Rectal smooth muscle tissue (tissue), 1 donor: ENCODE results near the gene ZC3H7B.

Source experiments
- H3K27ac ChIP-seq: one replicate; pipeline ENCODE4 v1.7.0; 2013; ENCODE audit warnings: low read depth, low read length, inconsistent platforms
- H3K27me3 ChIP-seq: one replicate; pipeline ENCODE4 v1.7.0; 2013; ENCODE audit warnings: low read length; ENCODE audit not compliant: control insufficient read depth, insufficient read depth
- H3K36me3 ChIP-seq: one replicate; pipeline ENCODE4 v1.7.0; 2013; ENCODE audit warnings: low read length; ENCODE audit not compliant: control insufficient read depth, insufficient read depth
- H3K4me1 ChIP-seq: one replicate; pipeline ENCODE4 v1.7.0; 2013; ENCODE audit warnings: low read length; ENCODE audit not compliant: control insufficient read depth, insufficient read depth
- H3K4me3 ChIP-seq: one replicate; pipeline ENCODE4 v1.7.0; 2013; ENCODE audit warnings: low read length
- H3K9ac ChIP-seq: one replicate; pipeline ENCODE4 v1.7.0; 2013; ENCODE audit warnings: low read length

Gene ZC3H7B

GRCh38 chr22:41367039-41367679 lies 65.8 kb downstream of the ZC3H7B start:
- Histone ChIP-seq H3K4me3 (peak overlapping the region; percentile 75), H3K9ac (no peak overlapping the region), H3K27me3 (no peaks in the 10 kb centered on the region), H3K4me1 (peaks cover 12% of the 10 kb centered on the region), H3K27ac (peak overlapping the region; percentile 76), H3K36me3 (no peaks in the 10 kb centered on the region)

GRCh38 chr22:41367680-41368542 lies 66.6 kb downstream of the ZC3H7B start:
- Histone ChIP-seq H3K4me1 (peaks cover 12% of the 10 kb centered on the region), H3K27ac (peak overlapping the region; percentile 66), H3K27me3 (no peaks in the 10 kb centered on the region), H3K9ac (no peak overlapping the region), H3K36me3 (no peaks in the 10 kb centered on the region), H3K4me3 (peak overlapping the region; percentile 75)

- Histone ChIP-seq H3K27ac (peak overlapping the region; percentile 66), H3K4me1 (peaks cover 12% of the 10 kb centered on the region), H3K36me3 (no peaks in the 10 kb centered on the region), H3K27me3 (no peaks in the 10 kb centered on the region), H3K4me3 (peak overlapping the region; percentile 75), H3K9ac (no peak overlapping the region)
Observed at GRCh38 chr22:41368543-41369423, 67.5 kb downstream of the ZC3H7B start.

GRCh38 chr22:41369424-41369745 lies 68.1 kb downstream of the ZC3H7B start:
- H3K36me3 ChIP-seq: no peaks in the 10 kb centered on the region
- no peak overlapping the region for H3K27ac ChIP-seq
- H3K4me3 ChIP-seq: peak overlapping the region; percentile 75
- no peaks in the 10 kb centered on the region for H3K27me3 ChIP-seq
- no peak overlapping the region for H3K9ac ChIP-seq
- H3K4me1 ChIP-seq: peaks cover 12% of the 10 kb centered on the region

- Histone ChIP-seq H3K27ac (no peak overlapping the region), H3K9ac (no peak overlapping the region)
Observed at GRCh38 chr22:41369837-41370236, 68.5 kb downstream of the ZC3H7B start.

GRCh38 chr22:41377846-41378245 lies 76.5 kb downstream of the ZC3H7B start:
- Histone ChIP-seq H3K27me3 (no peaks in the 10 kb centered on the region), H3K4me3 (no peak overlapping the region), H3K4me1 (peaks cover 7% of the 10 kb centered on the region), H3K27ac (no peak overlapping the region), H3K9ac (no peak overlapping the region), H3K36me3 (no peaks in the 10 kb centered on the region)

More at GRCh38 chr22:41369837-41370236, 68.5 kb downstream of the ZC3H7B start:
- peaks cover 12% of the 10 kb centered on the region for H3K4me1 ChIP-seq
- no peaks in the 10 kb centered on the region for H3K36me3 ChIP-seq
- no peak overlapping the region for H3K4me3 ChIP-seq
- H3K27me3 ChIP-seq: no peaks in the 10 kb centered on the region

- H3K27me3 ChIP-seq: no peaks in the 10 kb centered on the region
- peak overlapping the region; percentile 99 for H3K27ac ChIP-seq
- peaks cover 15% of the 10 kb centered on the region for H3K4me1 ChIP-seq
- peaks cover 5% of the 10 kb centered on the region for H3K36me3 ChIP-seq
- H3K9ac ChIP-seq: peak overlapping the region; percentile 70
- peak overlapping the region; percentile 89 for H3K4me3 ChIP-seq
Observed at GRCh38 chr22:41380993-41381328, 79.6 kb downstream of the ZC3H7B start.

- peaks cover 5% of the 10 kb centered on the region for H3K36me3 ChIP-seq
- peak within 1 kb of the TSS; percentile 70 for H3K9ac ChIP-seq
- peaks cover 15% of the 10 kb centered on the region for H3K4me1 ChIP-seq
- peak within 1 kb of the TSS; percentile 89 for H3K4me3 ChIP-seq
- H3K27ac ChIP-seq: peak within 1 kb of the TSS; percentile 99
- H3K27me3 ChIP-seq: no peaks in the 10 kb centered on the region
Observed at GRCh38 chr22:41381329-41382097, 80.2 kb downstream of the ZC3H7B start, which contains the start of gene TEF. Gene TEF (plus strand): TSS chr22:41381942. CDS start chr22:41382045, 103 bp downstream.

- H3K4me3 ChIP-seq: peak overlapping the region; percentile 62
- H3K27me3 ChIP-seq: no peaks in the 10 kb centered on the region
- peaks cover 5% of the 10 kb centered on the region for H3K36me3 ChIP-seq
- H3K9ac ChIP-seq: peak overlapping the region; percentile 13
- peaks cover 15% of the 10 kb centered on the region for H3K4me1 ChIP-seq
- H3K27ac ChIP-seq: peak overlapping the region; percentile 99
Observed at GRCh38 chr22:41382098-41382578, 80.8 kb downstream of the ZC3H7B start.

- H3K27me3 ChIP-seq: no peaks in the 10 kb centered on the region
- peaks cover 10% of the 10 kb centered on the region for H3K36me3 ChIP-seq
- H3K4me3 ChIP-seq: peak overlapping the region; percentile 62
- H3K27ac ChIP-seq: peak overlapping the region; percentile 99
- peak overlapping the region; percentile 13 for H3K9ac ChIP-seq
- H3K4me1 ChIP-seq: peaks cover 15% of the 10 kb centered on the region
Observed at GRCh38 chr22:41382610-41383009, 81.3 kb downstream of the ZC3H7B start.

GRCh38 chr22:41383085-41383484 lies 81.8 kb downstream of the ZC3H7B start:
- Histone ChIP-seq H3K27ac (peak overlapping the region; percentile 42), H3K9ac (no peak overlapping the region), H3K27me3 (no peaks in the 10 kb centered on the region), H3K4me1 (peaks cover 15% of the 10 kb centered on the region), H3K36me3 (peaks cover 12% of the 10 kb centered on the region), H3K4me3 (peak overlapping the region; percentile 62)
